Stimulated activated CD8-positive, alpha-beta memory T cell treated with anti-CD3 and anti-CD28 coated beads, Interleukin-4, amount 100 ng/mL, for 1 hour (primary cell): ENCODE data around the gene GIPR.
"Not testable (repeated sequence)": the region's sequence is repeated elsewhere in the genome, so short reads cannot be mapped to it uniquely, and the experiment has no call there.

Experiments used
- DNase-seq, 2 donors: peaks; one replicate each; pipeline ENCODE4 v3.0.0-alpha.2; 2020; ENCODE audit warnings: low read depth in 2 of 2, low spot score in 1 of 2

GIPR gene

DNA sequence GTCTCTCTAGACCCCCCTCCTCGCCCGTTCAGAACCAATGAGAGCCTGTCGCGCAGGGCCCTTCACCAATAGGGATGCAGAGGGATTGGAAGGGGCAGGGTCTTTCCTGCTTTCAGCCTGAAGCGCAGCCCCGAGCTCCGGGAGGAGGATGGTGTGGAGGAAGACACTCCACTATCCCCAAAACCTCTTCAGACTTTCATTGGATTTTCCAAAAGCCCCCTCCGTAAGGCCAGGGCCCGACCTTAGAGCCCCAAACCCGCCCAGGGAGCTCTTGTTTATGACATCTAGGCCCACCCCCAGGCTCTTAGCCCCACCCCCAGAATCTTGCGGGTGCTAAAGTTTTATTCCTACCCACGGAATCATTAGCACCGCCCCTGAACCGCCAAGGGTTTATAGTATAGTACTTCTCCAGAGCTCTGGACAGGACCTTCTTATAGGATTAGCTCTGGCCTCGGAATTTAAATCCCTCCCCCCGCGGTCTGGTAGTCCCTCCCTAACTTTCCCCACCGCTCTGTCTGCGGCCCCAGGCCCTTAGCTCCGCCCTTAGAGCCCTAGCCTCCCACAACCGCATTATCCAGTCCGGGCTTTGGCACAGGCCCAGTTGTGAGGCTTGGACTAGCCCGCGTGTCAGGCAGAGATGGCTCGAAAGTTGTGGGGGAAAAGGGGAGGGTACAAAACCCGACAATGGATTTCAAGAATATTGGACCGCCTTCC, 22.2 kb upstream of the GIPR start:
- DNase-seq: peak in 1 of 2 donors; percentile 46

GRCh38 chr19:45646345-45646698, 21.7 kb upstream of the GIPR start:
- no peak for DNase-seq

- no peak for DNase-seq
Observed at GRCh38 chr19:45650722-45651121, 17.3 kb upstream of the GIPR start.

GRCh38 chr19:45653634-45654033, 14.4 kb upstream of the GIPR start:
- DNase-seq: no peak

- DNase-seq: no peak
Observed at GRCh38 chr19:45655073-45655472, 12.9 kb upstream of the GIPR start.

DNA sequence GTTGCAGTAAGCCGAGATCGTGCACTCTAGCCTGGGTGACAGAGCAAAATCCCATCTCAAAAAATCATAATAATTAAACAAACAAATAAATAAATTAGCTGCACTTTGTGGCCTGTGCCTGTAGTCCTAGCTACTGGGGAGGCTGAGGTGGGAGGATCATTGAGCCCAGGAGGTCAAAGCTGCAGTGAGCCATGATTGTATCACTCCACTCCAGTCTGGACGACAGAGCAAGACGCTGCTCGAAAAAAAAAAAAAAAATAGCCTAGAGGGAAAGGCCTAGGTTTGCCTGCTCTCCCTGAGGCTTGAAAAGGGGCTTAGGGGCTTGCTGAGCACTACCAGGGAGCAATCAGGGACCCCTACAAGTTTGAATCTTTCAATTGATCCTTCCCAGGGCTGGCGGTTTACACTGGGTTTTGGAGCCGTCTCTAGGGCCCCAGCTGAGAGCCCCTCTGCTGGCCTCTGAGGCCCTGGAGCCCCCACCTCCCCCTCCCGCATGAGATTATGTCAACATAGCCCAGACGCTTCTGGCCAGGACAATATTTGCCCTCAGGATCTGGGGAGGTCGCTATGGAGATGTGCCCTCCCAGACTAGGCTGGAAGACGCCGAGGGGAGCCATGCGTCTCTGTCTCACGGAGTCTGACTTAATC, 10.4 kb upstream of the GIPR start:
- no peak for DNase-seq

DNA sequence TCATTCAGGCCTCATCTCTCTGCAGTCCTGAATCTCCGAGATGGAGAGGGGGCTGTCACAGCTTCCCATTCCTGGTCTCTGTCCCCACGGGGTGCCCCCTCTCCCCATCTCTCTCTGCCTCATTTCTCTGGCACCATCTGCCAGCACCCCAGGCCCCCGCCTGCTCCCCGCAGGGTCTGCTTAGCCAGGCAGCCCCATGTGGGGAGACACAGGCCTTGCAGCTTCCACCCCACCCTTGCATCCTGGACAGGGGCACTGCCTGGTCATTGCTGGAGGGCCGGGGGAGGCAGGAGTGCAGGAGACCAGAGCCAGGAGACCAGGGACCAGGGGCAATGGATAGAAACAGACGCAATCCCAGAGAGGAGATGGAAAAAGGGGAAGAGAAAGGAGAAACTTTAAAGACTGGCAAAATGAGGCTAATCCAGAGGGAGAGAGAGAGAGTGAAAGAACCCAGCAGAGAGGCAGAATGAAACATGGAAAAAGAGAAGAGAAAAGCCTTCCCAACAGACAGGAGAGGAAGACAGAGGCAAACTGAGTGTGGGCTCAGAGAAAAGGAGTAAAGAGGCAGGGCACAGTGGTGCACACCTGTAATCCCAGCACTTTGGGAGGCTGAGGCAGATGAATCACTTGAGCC, 8.8 kb upstream of the GIPR start:
- no peak for DNase-seq

DNA sequence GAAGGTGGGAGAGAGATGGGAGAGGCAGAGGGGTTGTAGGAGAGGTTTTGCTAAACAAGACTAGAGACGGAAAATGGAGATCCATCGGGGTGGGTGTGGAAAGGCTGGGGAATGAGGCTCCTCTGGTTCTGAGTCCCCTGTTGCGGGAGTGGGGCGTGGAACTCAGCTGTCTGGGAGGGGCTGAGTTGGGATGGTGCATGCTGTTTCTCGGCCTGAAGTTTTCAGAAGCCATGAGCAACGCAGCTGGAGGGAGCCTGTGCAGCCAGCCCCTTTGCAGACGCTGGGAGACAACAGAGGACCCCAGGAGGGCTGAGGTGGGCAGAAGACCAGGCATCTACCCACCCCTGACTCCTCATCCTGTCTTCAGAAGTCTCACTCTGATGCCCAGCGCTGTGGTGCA, 7.4 kb upstream of the GIPR start:
- DNase-seq: no peak

DNA sequence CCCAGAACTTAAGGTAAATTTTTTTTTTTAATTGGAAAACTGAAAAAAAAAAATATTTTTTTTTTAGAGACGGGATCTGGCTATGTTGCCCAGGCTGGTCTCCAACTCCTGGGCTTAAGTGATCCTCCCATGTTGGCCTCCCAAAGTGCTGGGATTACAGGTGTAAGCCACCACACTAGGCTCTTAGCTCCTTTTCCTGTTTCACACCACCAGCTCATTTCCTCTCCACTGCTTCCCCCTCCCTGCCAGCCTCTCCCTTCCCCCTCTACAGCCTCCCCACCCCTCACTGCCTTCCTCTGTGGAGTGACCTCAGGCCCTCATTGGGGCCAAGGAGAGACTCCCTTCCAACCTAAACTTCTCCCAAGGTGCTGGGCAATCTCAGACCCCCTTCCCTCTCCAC, 4.2 kb upstream of the GIPR start:
- DNase-seq: no peak

DNA sequence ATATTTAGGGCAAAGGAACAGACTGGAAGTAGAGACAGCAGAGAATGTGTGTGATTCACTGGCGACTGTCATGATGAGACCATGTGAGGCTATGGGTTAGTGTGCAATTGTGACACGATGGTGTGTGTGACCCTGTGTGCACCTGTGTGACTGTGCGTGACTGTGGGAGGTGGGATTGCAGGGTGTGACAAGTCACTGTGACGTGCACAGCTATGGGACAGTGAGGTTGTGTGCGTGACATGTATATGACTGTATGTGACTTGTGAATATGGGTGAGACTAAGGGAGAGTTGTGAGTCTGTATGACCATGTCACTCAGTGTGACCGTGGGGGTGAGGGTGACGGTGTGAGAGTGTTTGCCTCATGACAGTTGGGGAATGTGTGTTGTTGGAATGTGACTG, 3.4 kb upstream of the GIPR start:
- no peak for DNase-seq

DNA sequence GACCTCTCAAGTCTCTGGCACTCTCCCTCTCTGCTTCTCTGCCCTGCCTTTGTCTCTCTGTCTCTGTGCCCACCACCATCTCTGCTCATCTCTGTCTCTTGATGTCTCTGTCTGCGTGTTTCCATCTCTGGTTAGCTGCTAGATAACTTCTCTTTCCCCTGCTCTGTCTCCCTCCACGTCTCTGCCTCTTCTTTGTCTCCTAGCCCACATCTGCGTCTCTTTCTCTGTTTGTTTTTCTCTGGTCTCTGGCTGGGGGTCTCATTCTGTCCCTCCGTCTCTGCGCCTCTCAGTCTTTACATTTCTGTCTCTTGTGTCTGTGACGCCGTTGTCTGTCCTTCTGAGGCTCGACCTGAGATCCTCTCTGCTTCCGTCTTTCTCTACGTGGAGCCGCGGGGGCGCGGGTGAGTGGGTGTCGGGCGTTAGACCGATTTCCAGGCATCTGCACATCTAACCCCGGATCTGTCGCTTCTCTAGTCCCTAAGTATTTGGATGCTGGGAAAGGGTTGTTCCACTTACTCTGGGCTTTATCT, 386 bp downstream of the GIPR start:
- no peak for DNase-seq

- DNase-seq: no peak
Observed at GRCh38 chr19:45670670-45671453, 2.8 kb downstream of the GIPR start.

- no peak for DNase-seq
Observed at GRCh38 chr19:45674946-45675345, 6.9 kb downstream of the GIPR start.

DNA sequence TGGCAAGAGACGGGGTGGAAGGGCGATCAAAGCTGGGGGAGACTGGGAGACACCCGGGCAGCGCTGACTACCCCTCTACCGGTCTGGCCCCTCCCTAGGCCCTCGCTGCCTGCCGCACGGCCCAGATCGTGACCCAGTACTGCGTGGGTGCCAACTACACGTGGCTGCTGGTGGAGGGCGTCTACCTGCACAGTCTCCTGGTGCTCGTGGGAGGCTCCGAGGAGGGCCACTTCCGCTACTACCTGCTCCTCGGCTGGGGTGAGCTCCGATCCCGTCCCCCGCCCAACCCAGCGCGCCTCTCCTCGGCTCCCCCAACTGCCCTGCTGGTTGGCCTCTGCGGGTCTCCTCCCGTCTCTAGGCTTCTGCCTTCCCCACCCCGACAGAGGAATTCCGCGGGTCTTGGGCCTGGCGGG, 8.8 kb downstream of the GIPR start:
- DNase-seq: no peak

DNA sequence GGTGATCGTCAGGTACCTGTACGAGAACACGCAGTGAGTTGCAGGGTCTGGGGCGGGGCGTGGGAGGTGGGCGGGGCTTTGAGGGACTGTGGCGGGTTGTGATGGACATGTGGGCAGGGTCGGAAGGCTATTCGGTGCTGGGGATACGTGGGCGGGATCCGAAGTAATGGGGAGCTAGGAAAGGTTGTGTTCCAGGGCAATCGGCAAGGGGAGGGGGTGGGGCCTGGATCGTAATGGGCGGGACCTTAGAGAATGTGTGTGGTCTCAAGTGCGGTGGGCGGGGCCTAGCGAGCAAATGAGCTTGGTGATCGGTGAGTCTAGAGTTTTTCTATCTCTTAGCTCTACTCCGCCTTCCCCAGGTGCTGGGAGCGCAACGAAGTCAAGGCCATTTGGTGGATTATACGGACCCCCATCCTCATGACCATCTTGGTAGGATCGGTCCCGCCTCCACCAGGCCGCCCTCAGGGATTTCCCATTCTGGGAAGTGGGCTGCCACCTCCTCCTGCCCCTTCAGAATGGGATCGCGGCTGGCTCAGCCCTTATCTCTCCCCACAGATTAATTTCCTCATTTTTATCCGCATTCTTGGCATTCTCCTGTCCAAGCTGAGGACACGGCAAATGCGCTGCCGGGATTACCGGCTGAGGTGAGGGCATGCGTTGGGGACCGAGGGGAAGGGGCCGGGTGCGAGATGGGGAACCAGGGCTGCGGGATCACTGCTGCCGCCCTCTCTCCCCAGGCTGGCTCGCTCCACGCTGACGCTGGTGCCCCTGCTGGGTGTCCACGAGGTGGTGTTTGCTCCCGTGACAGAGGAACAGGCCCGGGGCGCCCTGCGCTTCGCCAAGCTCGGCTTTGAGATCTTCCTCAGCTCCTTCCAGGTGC, 9.6 kb downstream of the GIPR start:
- DNase-seq: peak in 1 of 2 donors; percentile 59

DNA sequence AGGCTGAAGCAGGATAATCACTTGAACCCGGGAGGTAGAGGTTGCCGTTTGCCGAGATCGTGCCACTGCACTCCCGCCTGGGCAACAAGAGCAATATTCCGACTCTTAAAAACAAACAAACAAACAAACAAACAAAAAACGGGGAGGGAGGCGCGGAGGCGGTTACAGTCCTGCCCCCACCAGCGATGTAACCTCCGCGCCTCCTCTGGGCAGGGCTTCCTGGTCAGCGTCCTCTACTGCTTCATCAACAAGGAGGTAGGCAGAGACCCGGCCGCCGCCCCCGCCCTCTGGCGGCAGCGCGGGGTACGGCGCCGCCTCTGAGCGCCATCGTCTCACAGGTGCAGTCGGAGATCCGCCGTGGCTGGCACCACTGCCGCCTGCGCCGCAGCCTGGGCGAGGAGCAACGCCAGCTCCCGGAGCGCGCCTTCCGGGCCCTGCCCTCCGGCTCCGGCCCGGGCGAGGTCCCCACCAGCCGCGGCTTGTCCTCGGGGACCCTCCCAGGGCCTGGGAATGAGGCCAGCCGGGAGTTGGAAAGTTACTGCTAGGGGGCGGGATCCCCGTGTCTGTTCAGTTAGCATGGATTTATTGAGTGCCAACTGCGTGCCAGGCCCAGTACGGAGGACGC, 13.5 kb downstream of the GIPR start:
- peak; percentile 62 to 66 for DNase-seq

DNA sequence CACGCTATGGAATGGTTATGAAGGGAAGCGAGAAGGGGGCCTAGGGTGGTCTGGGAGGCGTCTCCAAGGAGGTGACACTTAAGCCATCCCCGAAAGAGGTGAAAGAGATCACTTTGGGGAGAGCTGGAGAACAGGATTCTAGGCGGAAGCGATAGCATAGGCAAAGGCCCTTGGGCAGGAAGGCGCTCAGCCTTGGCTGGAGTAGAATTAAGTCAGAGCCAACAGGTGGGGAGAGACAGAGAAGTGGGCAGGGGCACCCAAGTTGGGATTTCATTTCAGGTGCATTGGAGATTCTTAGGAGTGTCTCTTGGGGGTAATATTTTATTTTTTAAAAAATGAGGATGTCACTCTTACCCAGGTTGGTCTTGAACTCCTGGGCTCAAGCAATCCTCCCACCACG, 14.1 kb downstream of the GIPR start:
- no peak for DNase-seq

- no peak for DNase-seq
Observed at GRCh38 chr19:45682908-45683307, 14.9 kb downstream of the GIPR start.

DNA sequence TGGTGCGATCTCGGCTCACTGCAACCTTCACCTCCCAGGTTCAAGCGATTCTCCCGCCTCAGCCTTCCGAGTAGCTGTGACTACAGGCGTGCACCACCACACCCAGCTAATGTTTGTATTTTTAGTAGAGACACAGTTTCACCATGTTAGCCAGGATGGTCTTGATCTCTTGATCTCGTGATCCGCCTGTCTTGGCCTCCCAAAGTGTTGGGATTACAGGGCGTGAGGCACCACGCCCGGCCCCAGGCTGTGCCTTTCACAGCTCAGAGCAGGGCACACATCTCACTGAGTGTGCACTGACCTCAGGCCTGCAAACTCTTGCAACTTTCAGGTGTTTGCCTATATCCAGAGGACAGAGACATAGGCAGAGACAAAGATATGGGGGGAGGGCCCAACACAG, 17.0 kb downstream of the GIPR start:
- not testable (repeated sequence) for DNase-seq

DNA sequence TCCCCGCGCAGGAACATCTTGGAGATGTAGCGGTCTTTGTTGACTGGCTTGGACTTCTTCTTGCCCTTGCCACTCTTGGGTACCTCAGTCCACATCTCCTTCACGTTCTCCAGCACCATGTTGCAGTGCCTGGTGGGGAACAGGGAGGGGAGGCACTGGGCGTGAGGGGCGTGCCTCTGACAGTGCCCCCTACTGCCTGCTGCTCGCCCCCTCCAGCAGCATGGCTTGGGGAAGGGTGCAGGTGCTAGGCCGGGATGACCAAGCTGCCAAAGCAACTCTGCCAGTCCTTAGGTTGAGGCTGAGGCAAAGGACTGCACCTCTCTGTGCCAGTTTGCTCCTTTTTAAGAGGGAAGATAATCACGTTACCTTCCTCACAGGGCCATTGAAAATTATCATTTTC, 19.6 kb downstream of the GIPR start:
- no peak for DNase-seq
